CD4-positive, alpha-beta T cell treated with Interleukin-4 for 4 hours (primary cell): ENCODE results near the gene KLF16.

Source experiments
- DNase-seq: peaks from one replicate; pipeline ENCODE4 v3.0.0-alpha.2; 2020

Gene KLF16

DNA sequence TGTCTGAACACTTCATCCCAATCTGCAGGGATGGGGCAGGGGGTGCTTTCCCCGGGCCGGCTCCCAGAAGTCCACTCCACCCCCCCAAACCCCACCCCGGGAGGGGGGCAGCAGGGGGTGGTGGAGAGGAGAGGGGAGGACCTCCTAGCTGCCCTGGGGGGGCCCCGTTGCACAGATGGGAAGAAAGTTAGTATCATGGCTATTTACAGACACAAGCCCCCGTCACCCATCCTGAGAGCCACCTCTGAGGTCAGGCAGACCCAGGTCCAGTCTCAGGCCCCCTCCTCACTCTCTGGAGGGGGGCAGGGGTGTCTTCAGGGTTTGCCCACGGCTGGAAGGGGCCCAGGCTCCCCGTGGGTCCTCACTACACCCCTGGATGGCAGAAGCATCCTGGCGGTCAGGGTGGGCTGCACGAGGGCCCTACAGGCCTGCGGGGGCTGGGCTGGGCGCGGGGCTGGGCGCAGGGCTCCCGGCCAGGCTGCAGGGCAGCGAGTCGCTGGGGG, 9.3 kb downstream of the KLF16 start:
- DNase-seq, result no peak

DNA sequence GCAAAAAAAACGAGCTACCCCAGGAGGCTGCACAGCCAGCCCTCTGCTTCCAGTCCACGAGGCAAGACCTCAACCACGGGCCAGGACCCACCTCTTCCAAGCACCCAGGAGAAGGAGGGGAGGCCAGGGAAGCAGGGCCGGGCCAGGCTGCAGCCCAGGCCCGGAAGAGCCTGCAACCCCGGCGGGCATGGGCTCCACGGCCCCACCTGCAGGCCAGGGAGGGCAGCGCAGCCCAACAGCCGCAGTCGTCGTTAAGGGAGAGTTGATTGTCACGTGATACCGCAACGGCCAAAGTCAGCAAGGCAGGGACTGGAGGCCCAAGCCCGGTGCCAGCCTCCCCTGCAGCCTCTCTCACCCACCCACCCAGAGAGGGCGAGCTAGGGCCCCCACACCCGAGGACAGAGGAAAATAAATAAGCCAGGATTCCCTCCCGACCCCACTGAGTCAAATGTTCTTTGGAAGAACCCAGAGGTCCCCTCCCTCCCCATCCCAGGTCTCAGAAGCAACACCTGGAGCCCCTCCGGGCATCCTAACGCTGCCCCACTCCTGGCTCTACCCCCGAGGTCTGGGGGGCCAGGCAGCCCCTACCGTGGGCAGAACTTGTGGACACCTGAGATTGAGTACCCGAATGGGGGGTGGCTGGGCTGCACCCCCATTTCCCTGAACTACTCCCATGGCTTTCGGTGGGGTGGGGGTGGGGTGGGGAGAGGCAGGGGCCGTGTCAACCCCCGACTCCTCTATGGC, 9.9 kb downstream of the KLF16 start:
- peak; percentile 66 for DNase-seq

- DNase-seq, result no peak
Measured at GRCh38 chr19:1852581-1853128, 10.7 kb downstream of the KLF16 start.

DNA sequence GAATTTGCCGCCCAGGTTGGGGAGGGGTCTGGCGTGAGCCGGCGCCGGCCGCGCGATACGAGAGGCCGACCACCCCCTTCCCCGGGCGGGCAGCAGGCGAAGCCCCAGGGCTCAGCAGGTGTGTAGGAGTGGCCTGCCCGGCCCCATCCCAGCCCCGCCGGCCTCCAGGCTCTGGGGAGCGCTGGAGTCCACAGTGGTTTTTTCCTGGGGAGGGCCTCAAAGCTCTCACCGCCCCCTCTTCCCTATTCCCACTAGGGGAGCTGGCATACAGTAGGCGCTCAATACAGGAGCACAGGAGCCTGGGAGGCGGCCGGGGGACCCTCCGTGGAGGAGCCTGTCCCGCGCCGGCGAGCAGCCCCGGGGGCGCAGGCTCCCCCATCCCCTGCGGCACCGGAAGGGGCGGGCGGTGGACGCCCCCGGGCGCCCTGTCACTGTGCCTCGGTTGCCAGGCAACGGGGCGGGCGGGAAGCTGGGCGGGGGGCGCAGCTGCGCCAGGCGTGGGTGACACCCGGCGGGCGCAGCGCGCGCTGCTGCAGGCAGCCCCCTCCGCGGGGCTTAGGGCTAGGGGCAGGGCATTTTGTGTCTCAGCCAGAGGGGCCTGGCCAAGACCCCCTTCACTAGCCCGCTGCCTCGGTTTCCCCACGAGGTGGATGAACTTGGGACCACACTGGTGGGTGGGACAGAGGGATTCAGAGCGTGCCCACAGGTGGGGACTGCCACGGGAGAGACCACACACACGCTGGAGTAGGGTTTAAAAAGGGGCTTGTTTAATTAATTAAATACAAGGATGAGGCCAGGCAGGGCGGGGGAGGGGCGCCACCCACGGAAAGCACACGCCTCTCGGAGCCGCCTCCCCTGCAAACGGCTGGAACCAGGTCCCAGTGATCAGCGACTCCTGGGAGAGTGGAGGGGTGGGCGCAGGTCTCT, 11.5 kb downstream of the KLF16 start:
- peak; percentile 55 for DNase-seq

DNA sequence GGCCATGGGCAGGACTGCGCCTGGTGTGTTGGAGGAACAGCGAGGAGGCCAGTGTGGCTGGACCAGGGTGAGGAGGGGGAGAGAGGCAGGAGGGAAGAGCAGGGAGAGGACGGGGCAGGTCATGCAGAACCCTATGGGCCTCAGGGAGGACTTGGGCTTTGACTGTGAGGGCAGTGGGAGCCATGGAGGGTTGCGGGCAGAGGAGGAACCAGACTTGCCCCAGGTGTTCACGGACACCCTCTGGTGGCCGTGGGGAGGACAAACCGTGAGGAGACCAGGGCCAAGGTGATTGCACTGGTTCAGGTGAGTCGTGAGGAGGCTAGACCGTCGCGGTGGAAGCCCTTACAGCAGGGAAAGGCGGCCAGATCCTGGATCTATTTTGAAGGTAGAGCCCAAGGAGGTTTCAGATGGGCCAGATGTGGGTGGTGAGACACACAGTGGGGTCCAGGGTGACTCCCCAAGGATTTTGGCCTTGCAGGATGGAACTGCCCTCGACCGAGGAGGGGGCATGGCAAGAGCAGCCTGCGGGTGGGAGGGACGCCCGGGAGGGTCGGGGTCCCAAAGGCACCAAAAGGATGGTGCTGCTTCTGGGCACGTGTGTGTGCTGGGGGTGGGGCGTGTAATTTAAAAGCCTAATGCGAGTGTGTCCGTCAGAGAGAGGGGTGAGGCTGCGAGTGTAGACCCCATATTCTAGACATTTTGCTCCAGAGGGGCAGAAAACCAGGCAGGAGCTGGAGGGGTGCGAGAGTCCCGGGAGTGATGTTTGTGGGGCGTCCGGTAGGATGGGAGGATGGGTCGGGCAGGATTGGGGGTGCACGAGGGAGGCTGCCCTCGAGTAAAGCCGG, 12.3 kb downstream of the KLF16 start:
- no peak for DNase-seq

- DNase-seq, result no peak
Measured at GRCh38 chr19:1849886-1850398, 13.4 kb downstream of the KLF16 start.

DNA sequence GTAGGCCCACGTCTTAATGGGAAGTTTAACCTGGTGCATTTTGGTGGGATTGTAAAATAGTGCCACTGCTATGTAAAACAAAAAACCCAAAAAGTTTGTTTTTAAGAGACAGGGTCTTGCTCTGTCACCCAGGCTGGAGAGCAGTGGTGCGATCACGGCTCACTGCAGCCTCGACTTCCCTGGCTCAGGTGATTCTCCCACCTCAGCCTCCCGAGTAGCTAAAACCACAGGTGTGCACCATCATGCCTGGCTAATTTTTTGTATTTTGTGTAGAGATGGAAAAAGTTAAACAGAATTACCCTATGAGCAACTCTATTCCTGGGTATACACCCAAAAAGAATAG, 14.3 kb downstream of the KLF16 start:
- no peak for DNase-seq

GRCh38 chr19:1848399-1849131, 14.8 kb downstream of the KLF16 start, which contains the start of gene REXO1:
Gene REXO1 (minus strand): TSS chr19:1848483. CDS start chr19:1848358, 125 bp downstream.
- DNase-seq, result peak; percentile 97

DNA sequence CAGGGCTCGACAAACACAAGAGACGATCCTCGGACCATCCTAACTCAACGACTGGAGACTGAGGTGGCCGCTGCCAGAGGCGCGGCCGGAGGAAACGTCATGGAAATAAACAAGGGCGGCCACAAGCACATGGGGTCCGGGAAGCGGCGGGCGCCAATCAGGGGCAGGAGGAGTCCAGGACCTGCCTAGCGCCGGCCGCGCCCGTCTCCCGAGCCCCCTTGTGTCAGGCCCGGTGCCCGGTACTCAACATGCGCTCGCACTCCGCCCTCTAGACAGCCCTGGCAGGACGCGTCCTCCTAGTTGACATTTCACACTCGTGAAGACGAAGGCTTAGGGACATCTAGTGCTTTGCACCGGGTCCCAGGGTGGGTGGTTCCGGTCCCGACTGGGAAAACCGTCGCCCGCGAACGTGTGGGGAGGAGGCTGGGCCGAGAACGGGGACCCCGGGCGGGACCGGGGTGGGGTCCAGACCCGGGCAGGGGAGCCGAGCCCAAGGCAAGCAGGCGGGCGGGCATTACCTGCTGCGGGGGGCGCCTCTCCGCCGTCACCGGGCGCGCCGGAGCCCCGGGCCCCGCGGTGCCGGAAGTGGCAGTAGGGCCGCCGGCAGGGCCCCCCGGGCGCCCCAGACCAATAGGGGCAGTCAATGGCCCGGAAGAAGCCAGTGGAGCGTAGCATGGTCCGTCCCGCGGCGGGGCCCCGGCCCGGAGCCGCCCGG, 15.5 kb downstream of the KLF16 start:
- DNase-seq, result no peak

DNA sequence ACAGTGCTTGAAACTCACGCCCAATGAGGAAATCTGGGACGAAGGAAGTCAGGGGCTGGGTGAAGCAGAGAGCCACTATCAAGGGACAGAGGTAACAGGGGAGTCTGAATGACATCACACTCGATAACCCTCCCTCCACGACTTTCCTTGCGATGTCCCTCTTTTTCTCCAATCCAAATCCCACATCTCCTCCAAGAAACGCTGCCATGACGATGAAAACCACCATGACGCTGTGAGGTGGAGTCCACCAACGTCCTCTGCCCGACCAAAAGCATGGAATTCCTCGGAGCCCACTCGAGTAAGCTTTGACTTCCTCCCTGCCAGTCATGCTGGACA, 16.1 kb downstream of the KLF16 start:
- DNase-seq, result no peak

DNA sequence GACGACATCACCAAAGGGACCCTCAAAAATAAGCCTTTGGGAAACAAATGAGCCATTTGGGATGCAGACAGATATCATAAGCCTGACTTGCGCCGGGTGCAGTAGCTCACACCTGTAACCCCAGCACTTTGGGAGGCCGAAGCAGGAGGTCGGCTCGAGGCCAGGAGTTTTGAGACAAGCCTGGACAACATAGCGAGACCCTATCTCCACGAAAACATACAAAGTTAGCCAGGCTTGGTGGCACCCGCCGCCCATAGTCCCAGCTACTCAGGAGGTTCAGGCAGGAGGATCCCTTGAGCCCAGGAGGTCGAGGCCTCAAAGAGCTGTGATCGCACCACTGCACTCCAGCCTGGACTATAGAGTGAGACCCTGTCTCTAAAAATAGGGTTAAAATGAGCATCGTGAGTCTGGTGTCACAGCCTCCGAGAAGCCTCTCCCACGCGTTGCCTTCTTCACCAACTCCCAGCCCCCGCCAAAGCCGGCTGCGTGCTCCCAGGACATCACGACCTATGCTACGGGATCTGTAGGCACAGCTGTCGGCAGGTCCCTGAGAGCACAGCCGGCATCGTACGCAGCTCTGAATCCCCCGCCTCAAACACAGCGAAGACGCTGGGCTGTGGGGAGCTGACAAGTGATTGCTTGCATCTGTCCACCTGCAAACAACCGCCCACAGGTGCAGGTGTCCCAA, 16.7 kb downstream of the KLF16 start:
- DNase-seq, result no peak

DNA sequence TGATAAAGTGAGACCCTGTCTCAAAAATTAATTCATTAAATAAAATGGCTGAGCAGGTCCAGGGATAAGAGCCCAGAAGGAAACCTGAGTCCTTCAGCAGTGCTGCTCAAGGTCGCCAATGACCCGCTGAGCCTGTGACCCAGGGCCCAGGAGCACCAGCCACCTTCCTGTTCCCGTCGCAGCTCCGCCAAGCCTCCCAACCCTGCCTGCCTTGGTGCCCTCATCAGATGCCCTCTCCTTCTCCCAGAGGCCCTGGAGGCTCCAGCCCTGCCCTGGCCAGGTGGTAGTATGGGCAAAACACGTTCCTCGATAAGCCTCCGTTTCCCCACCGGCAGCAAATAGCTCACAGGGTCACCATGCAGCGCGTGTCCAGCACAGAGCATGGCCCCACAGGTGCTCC, 17.7 kb downstream of the KLF16 start:
- no peak for DNase-seq

- no peak for DNase-seq
Measured at GRCh38 chr19:1845125-1845515, 18.3 kb downstream of the KLF16 start.

DNA sequence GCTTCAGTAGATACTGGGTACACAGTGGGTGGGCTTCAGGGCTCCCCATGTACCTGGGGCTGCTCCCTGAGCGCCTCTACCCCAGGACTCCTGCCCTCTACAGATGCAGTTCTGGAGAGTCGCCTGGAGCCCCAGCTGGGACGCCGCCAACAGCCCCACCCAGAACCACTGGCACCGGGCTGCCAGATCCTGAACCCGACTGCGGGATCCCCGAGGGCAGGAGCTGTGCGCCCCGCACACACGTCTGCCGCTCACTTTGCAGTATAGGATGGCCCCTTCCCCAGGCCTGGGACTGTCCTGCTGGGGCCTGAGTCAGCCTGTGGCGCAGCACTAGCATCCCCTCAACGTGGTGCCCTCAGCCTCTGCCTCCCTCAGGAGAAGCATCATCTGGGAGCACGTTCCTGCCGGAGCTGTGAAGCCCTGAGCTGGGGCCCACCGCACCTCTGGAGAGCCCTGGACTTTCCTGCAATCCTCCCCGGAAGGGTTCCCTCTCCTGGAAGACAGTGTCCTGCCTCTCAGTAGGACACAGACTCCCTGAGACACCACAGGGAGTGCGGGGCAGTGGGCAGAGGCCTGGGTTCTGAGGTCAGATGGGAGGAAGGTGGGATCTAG, 18.8 kb downstream of the KLF16 start:
- no peak for DNase-seq

GRCh38 chr19:1843646-1844394, 19.6 kb downstream of the KLF16 start:
- no peak for DNase-seq

DNA sequence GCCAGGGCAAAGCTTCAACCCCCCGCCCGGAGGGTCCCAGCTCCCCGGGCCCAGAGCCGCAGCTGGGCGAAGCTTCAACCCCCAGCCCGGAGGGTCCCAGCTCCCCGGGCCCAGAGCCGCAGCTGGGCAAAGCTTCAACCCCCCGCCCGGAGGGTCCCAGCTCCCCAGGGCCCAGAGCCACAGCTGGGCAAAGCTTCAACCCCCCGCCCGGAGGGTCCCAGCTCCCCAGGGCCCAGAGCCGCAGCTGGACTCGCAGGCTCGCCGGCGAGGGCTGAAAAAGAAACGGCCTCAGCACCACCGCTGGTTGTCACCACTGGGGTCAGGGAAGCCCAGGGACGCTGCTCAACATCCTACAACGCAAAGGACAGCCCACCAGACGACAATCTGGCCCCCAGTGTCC, 20.3 kb downstream of the KLF16 start:
- DNase-seq, result no peak

DNA sequence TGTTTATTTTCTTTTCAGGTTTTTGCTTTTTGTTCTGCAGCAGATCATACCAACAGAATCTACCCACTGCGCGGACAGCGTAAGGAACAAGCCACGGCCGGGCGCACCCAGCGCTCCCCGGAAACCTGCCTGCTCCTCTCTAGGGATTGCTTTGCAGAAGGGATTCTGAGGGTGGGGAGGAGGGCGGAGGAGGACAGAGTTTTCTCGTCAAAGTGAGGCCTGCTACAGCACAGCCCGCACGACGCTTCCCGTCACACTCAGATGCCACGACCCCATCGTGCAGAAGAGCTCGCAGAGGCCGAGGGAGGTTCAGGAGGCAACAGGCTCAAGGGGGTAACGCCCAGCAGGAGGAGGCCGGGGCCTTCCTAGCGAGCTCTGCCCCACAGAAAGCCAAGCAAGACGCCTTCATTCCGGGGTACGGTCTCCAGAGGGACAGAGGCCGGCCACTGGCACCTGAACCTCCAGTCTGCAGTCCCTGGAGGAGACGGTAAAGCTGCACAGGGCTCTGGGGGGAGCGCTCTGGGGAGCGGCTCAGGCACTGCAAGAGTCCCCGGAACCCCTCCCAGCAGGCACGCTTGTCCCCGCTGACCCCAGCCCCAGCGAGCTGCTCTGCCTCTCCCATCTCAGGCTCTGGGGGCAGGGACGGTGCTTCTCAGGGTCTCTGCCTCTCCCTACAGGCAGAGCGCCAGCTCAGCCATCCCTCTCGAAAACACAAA, 22.0 kb downstream of the KLF16 start:
- no peak for DNase-seq

DNA sequence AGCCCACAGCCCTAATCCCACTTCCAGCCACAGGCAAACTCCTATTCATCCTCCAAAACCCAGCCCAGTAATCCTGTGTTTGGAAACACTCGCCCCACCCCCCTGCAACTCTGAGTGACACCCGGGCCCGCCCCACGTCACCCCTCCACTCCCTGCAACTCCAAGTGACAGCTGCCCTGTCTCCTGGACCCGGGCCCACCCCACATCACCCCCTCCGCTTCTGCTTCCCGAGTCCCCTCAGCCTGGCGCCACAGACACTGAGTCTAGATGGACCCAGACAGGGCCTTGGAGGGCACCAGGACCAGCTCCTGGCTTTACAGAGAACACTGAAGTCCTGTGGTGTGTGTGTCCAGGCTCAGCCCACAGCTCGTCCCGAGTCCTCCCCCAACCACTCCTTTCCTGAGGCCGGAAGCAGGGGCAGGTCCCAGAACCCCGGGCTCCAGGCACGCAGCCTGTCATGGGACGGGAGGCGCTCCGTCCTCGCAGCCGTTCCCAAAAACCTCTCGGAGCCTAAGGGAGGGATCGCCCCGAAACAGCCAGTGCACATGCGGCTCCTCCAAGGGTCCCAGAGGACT, 22.8 kb downstream of the KLF16 start:
- no peak for DNase-seq
